Fibroblast of villous mesenchyme (primary cell): ENCODE results near the gene MANSC4. TPM values are rescaled to one million over a fixed set of nuclear protein-coding genes. Genes with fewer than 3 reads are reported as not detected.
"Not testable (repeated sequence)": the region's sequence is repeated elsewhere in the genome, so short reads cannot be mapped to it uniquely, and the experiment has no call there.

Experiments used
- DNase-seq: peaks from one replicate; pipeline ENCODE4 v3.0.0-alpha.2; 2010; ENCODE audit warnings: low read depth
- H3K4me3 ChIP-seq: 2 replicates; pipeline ENCODE4 v1.5.1; 2011; ENCODE audit warnings: low read depth, mild to moderate bottlenecking, low read length
- small RNA-seq: library from RNA; depleted of rRNA; stranded (forward); fragments of <200 nt; gene quantifications from one replicate; pipeline ENCODE3, GENCODE V24; 2012
- total RNA-seq: library from RNA; depleted of rRNA; stranded (reverse); fragments of >200 nt; gene quantifications from 2 replicates; pipeline ENCODE4 v1.2.3, GENCODE V29; 2012
- TF ChIP-seq, protein P1 (sequence below): IDR thresholded peaks from 2 replicates; pipeline ENCODE4 v1.5.1; 2012; ENCODE audit warnings: low read depth, mild to moderate bottlenecking, low read length; ENCODE audit not compliant: insufficient read depth

The MANSC4 gene
- total RNA-seq, 1 donor: not detected

GRCh38 chr12:27743601-27744000 is 36.4 kb downstream of the MANSC4 start:
- TF ChIP-seq, protein P1, sequence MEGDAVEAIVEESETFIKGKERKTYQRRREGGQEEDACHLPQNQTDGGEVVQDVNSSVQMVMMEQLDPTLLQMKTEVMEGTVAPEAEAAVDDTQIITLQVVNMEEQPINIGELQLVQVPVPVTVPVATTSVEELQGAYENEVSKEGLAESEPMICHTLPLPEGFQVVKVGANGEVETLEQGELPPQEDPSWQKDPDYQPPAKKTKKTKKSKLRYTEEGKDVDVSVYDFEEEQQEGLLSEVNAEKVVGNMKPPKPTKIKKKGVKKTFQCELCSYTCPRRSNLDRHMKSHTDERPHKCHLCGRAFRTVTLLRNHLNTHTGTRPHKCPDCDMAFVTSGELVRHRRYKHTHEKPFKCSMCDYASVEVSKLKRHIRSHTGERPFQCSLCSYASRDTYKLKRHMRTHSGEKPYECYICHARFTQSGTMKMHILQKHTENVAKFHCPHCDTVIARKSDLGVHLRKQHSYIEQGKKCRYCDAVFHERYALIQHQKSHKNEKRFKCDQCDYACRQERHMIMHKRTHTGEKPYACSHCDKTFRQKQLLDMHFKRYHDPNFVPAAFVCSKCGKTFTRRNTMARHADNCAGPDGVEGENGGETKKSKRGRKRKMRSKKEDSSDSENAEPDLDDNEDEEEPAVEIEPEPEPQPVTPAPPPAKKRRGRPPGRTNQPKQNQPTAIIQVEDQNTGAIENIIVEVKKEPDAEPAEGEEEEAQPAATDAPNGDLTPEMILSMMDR: no peak

GRCh38 chr12:27734321-27734720 is 45.7 kb downstream of the MANSC4 start:
- not testable (repeated sequence) for DNase-seq, H3K4me3 ChIP-seq

More at GRCh38 chr12:27743601-27744000, 36.4 kb downstream of the MANSC4 start:
- no peak for DNase-seq
- no peak overlapping the region for H3K4me3 ChIP-seq

GRCh38 chr12:27733791-27734190 is 46.2 kb downstream of the MANSC4 start:
- H3K4me3 ChIP-seq: no peak overlapping the region
- DNase-seq: no peak
- TF ChIP-seq, protein P1: no peak

- peak; percentile 44 for DNase-seq
- TF ChIP-seq, protein P1: peak; percentile 82
Measured at GRCh38 chr12:27733052-27733656, 46.9 kb downstream of the MANSC4 start.

DNA sequence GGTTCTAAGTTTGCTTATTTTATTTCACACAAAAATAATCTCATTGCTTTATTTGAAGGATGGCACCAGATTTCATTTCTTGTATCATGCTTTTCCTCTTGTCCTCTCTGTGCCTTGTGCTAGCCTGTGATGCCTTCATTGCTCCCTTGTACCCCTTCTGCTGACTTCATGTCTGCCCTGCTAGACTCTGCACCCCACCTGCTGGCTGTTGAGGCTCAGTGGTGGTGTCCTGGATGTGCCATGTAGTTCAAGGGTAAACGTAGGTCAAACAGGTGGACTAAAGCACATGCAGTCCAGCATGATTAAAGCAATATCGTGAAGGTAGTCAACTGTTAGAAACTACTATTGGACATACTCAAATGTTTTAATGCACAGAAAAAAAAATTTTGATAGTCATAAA is 47.8 kb downstream of the MANSC4 start:
- DNase-seq: no peak
- no peak overlapping the region for H3K4me3 ChIP-seq
- TF ChIP-seq, protein P1: peak; percentile 33

More at GRCh38 chr12:27733052-27733656, 46.9 kb downstream of the MANSC4 start:
- H3K4me3 ChIP-seq: no peak overlapping the region

- no peak overlapping the region for H3K4me3 ChIP-seq
- TF ChIP-seq, protein P1: no peak
- no peak for DNase-seq
Measured at GRCh38 chr12:27730097-27730588, 49.9 kb downstream of the MANSC4 start.

DNA sequence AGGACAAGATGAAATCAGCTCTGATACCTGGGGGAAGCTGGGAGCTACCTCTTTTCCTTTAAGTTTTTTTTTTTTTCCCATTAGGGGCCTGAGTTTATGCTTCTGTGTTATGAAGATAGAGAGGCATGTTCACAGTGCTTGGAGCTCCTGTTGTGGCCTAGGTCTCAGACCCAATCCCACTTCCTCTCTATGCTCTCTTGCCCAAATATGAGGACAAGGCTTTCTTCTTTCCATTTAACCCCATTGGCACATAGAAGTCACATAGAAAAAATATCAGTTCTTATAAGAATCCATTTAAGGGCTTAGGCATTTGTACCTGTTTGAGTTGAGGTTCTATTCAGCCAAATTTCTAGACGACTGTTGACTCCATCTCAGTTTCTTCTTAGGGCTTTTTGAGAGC is 56.8 kb downstream of the MANSC4 start:
- no peak for DNase-seq
- TF ChIP-seq, protein P1: no peak
- H3K4me3 ChIP-seq: no peak overlapping the region

Small RNAs within 50 kb of the gene (small RNA-seq; reads per million reads assigned to genes)
- gene RF00019 (not detected), gene RF02271 (not detected)

Other genes with a start within 250 kb of the MANSC4 start
- gene REP15, start 83.8 kb downstream of the MANSC4 start, total RNA-seq: 0.86 and 1.3 TPM in 2 replicates
- gene MRPS35, start 69.4 kb downstream of the MANSC4 start, total RNA-seq: 42.2 and 55.7 TPM in 2 replicates
- gene KLHL42, start within 50 bp of the MANSC4 start, total RNA-seq: 36.1 and 44.5 TPM in 2 replicates
- 1.3 and 1.6 TPM in 2 replicates for gene PTHLH, start 192.5 kb upstream of the MANSC4 start, total RNA-seq